NCI-H1048 (cell line): ENCODE measurements around the gene TERB1.

ENCODE experiments used
- DNase-seq: peaks from one replicate; lab custom pipeline; 2025; lab: John Stamatoyannopoulos, UW

TERB1 gene, protein sequence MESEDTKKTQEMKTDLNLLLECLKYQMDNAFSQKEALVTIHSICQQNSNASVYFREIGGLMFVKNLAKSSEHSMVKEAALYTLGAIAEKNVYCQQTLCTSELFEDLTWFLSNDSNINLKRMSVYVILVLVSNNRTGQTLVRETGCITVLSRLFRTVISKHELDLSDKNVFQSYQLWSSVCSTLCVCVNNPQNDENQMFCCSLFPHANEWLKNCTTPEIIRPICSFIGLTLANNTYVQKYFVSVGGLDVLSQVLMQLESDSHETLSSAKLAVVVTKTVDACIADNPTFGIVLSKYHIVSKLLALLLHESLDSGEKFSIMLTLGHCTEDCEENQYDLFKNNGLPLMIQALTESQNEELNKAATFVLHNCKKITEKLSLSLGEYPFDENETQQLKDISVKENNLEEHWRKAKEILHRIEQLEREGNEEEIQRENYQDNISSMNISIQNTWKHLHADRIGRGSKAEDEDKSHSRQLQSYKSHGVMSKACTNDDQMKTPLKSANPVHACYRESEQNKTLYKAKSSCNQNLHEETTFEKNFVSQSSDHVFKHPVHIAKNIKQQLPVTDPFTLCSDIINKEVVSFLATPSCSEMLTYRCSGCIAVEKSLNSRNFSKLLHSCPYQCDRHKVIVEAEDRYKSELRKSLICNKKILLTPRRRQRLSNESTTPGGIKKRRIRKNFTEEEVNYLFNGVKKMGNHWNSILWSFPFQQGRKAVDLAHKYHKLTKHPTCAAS

DNA sequence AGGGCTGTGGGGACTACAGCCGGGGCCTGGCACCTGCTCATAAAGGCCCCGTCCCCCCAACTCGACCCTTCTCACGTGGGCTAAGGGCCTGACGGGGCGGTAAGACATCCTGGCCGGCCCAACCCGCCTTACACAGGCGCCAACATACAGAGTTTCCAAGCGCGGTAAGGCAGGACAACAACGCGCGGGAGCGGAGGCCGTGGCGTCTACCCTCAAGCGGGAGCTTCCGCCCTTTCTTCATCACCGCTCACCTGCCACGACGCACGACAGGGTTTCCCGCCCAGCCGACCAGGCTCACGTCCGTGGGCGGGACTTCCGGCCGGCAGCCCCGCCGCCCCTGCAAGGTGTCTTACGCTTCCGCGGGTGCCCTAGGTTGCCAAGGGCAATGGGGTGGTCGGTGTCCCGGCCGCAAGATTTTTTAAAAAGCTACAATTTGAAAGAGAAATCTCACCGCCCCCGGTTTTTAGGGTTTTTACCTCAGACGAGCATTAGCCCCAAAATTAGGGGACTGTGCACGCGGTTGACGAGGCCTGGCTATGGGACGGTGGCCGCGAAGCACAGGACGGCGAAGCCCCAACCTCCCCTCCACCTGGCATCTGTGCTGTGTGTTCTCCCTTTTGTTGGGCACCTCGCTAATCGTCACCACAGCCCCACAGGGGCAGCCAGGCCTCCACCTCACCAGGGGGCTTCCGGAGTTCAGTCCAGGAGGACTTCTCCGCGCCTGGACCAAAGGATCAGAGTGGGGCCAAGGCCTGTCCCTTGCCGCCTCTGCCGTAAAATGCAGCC, at the start of gene TERB1:
TERB1 (minus strand) TSS at position 265 of the 786 bp plus-strand sequence. CDS start 4,786 bp downstream, outside the sequence.
- DNase-seq: no peak

DNA sequence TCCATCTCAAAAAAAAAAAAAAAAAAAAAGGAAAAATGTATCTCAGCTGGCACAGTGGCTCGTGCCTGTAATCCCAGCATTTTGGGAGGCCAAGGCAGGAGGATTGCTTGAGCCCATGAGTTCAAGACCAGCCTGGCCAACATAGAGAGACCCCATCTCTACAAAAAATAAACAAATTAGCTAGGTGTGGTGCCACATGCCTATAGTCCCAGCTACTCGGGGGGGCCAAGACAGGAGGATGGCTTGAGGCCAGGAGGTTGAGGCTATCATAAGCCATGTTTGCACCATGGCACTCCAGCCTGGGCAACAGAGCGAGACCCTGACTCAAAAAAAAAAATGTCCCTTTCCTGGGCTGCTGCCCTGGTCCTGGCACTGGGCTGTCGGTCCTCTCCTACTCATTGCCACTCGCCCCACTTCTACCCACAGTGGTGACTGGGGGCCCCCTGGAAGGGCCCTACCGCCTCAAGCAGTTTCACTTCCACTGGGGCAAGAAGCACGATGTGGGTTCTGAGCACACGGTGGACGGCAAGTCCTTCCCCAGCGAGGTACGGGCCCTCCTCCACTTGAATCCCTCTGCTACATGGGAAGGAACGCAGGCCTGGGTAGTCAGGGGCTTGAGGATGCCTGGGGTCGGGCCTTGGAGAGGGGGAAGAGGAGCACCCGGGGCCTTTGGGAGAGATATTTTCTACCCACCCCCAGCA, 48.9 kb upstream of the TERB1 start:
- no peak for DNase-seq

DNA sequence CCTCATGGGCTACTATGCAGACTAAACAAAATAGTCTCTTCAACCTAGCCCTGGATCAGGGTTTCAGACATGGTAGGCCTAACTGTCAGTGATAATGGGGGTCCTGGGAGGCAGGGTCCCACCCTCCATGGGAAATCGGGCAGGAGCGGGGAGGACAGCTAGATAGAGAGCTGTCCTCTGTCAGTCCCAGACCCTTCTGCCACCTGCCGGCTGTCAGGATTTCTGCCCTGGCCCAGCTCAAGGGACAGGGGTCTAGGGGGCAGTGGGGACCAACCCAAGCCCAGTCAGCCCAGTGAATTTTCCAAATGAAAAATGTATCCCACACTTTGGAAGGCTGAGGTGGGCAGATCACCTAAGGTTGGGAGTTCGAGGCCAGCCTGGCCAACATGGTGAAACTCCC, 48.2 kb upstream of the TERB1 start:
- no peak for DNase-seq

DNA sequence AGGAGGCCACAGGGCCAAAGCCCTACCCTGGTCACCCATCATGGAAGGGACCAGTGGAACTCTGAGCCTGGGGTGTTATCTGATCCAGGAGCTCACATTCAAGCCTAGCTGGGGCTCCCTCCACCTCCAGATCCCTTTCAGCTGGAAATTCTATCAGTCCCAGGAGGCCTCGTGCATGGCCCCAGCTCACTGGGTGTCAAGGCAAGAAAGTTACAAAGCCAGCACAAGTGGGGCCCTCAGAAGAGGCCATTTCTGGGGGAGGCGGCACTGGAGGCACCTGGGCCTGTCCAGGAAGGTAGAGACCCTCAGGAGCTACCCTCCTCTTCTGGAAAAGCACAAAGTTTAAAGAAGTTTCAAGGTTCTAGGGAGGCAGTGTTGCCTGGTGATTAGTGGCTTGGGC, 47.6 kb upstream of the TERB1 start:
- no peak for DNase-seq

DNA sequence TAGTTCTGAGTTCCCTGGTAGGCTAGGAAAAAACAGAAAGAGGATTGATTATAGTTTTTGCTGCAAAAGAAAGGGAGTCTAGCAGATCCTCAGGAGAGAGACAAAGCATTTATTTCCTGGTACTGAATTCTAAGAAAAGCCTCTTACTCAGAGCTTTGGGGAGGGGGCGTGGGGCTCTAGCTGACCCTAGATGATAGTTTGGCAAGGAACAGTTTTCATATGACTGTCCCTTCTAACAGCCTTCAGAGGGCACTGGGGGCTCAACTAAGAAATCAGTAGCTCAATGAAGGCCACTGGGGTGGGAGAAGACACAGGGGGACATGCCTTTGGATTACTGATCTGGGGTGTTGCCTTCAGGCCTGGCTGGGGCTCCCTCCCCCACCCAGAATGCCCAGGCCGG, 46.8 kb upstream of the TERB1 start:
- no peak for DNase-seq

DNA sequence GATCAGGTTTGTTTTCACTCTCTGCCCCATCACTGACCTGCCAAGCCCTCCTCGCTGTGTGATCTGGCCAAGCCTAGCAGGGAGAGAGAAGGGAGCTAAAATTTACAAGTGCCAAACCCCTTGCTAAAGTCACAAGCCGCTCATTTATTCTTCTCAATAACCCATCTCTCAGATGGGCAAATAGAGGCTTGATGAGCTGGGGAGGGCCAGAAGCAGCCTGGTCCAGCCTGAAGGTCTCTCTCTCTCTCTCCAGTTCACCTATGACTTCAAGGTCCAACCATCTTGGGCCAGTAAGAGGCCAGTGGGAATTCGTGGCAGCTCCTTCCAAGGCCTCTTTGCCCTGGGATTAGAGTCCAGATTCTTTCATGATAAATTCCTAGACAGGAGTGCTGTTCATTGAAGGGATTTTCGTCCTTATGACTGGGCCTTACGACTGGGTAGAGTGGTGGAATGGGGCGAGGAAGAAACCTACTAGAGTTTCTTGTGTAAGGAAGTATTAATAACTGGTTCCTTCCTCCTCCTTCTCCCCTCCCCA, 46.2 kb upstream of the TERB1 start:
- DNase-seq: no peak

DNA sequence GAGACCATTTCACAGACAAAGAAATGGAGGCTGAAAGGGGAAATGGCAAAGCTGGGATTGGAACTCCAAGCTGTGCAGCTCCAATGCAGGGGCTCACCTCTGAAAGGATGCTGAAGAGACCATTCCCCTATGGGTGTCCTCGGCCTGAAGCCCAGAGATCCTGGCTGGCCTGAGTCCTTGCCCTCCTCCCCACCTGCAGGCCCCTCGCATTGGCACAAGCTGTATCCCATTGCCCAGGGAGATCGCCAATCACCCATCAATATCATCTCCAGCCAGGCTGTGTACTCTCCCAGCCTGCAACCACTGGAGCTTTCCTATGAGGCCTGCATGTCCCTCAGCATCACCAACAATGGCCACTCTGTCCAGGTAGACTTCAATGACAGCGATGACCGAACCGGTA, 45.4 kb upstream of the TERB1 start:
- DNase-seq: no peak

DNA sequence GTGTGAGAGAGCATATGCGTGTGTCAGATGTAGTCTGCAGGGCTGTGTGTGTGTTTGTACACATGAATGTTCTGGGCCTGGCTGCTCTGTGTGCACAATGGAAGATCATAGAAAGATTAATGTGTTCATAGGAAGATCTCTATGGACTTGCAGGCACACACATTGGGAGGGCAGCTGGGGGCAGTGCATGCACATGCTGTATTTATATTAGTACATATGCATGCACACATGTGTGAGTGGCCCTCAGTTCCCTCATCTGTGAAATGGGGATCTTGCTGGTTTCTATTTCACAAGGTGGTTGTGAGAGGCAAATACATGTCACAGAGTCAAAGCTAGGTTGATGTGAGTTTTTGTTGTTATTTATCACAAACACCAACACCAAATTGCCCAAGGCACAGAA, 44.9 kb upstream of the TERB1 start:
- no peak for DNase-seq

DNA sequence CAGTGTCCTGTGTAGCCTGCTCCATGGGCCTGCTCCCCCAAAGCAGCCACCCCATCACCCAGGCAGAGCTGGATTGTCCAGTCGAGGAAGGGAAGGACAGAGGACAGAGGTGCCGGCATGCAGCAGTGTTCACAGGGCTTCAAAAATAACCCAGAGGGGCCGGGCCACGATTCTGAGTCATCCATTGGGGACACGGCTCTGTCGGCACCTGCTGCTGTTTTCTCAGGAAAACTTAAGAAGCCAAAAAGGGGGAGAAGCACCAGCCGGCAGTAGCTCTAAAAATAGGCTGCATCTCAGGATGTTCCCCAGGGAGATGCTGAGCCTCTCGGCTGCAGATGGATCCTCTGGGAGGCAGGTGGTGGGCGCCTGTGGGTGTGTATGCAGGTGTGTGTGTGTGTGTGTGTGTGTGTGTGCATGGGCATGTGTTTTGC, 44.4 kb upstream of the TERB1 start:
- DNase-seq: no peak

DNA sequence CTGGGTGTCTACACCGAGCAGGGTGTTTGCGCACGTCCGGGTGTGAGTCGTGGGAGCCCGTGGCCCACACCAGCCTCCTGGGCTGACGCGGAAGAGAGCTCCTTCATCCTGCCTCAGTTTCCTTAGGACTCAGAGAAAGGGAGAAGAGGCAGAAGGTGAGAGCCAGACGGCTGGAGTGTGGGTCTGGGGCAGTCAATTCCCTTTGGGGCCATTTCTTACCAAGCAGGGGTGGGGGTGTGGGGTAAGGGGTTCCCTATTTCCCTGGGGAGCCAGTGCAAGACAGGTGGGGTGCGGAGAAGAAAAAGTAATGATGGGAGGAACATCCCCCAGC, 43.7 kb upstream of the TERB1 start:
- DNase-seq: no peak

DNA sequence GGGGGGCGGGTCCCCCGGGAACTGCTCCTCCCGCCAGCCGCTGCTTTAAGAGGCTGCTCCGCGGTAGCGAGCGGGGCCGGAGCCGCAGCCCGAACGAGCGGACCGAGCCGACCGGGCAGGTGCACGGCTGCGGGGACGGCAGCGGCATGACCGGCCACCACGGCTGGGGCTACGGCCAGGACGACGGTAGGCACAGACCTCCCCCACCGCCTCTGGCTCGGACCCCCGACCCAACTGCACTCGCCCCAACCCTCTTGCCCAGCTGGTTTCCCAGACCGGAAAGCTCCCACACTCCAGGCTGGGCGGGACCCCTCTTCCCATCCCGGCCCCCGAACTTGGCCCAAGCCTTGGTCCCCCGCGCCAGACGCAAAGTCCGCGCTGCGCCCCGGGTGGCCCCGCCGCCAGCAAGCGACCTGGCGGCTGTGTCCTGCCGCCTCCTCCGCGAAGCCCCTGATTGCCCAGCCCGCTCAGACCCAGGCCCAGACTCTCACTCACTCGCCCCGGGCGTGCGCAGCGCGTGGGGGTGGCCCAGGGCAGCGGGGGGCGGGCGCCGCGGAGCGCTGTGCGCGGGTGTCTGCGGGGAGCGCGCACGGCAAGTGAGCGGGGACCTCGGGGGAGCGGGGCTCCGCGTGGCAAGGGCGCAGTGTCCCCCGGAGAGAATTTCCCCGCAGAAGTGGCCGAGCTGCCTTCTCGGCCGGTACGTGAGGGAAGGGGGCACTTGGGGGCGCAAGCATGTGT, 43.1 kb upstream of the TERB1 start, which contains the start of gene CA7:
CA7 (plus strand) TSS at position 73 of the 738 bp plus-strand sequence; CDS start at position 147, 74 bp downstream.
- no peak for DNase-seq

DNA sequence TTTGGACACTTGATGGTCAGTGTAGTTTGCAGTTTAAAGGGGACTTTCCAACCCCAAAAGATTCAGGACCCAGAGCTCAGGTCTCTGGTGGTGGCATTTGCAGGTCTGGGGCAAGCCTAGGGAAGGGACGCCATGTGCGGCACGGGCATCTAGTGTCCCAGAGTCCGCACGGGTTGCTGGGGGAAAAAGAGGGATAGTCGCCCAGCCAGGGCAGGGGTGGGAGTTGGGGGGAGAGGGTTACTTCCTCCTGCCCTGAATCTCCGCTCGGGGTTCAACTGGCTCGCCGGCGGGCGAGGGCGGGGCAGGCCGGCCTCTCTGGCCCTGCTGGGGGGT, 42.6 kb upstream of the TERB1 start:
- no peak for DNase-seq

DNA sequence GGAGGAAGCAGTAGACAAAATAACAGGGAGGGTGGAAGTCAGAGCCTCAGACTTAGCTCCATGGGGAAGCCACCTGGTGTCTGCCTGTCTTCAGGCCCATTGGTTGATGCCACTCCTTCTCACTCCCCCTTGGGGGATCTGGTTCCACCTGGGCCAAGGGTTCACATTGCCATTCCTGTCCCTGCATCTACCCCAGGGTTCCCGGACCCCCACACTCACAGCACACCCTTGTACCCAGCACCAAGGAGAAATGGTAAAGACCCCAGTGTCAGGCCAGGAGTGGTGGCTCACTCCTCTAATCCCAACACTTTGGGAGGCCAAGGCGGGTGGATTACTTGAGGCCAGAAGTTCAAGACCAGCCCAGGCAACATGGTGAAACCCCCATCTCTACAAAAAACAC, 41.8 kb upstream of the TERB1 start:
- no peak for DNase-seq

DNA sequence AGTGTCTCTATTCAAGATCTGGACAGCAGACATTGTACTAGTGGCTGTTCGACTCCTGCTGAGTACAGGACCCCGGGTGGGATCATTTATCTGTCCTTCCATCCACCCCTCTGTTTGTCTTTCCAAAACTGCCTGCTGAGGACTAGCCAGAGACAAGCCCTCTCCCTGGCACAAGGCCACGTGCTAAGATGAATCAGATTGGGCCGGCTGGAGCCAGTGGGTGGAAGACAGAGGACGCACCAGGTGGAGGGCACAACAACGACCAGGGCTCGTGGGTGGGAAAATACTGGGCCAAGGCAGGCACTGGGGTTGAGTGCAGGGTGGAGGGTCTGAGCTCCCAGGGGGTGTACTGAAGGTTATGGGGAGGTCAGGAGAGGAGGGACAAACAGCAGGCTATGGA, 41.4 kb upstream of the TERB1 start:
- no peak for DNase-seq

DNA sequence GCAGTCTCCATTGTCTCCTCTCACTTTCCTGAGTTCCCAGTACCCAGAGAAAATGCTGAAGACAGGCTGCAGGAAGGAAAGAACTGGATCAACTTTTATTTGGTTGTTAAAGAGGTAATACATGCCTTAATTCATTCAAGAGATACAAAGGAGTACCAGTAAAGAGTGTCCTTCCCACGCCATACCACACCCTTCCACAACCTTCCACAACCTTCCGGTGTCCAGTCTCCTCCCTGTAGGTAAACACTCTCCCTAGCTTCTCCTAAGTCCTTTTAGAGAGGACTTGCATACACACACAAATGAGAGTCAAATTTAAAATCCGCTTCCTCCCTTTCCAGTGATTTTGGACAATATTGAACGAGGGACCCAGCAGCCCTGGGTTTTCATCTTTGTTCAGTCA, 40.0 kb upstream of the TERB1 start:
- no peak for DNase-seq

DNA sequence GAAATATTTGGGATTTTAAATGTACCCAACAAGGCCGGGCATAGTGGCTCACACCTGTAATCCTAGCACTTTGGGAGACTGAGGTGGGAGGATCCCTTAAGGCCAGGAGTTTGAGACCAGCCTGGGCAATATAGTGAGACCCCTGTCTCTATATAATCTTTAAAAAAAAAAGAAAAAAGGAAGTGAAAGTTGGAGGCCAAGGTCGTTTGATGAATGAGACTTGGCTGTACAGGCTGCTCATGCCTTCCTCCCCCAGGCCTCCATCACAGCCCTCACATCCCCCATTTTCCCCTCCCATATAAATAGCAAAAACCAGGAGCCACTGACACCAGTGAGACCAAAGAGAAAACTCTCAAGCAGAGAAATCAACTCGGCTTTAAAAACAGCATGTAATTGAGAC, 39.5 kb upstream of the TERB1 start:
- DNase-seq: no peak

DNA sequence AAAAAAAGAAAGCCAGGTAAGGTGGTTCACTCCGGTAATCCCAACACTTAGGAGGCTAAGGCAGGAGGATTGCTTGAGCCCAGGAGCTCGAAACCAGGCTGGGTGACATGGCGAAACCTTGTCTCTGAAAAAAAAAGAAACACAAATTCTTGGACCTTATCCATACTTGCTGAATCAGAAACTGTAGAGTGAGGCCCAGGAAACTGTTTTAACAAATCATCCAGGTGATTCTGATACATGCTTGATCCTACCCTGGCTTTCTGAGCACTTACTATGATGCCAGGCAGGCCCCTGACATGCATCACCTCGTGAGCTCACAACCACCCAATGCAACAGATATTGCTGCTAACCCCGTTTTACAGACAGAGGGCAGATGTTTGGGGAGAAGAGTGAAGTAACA, 33.4 kb upstream of the TERB1 start:
- no peak for DNase-seq

DNA sequence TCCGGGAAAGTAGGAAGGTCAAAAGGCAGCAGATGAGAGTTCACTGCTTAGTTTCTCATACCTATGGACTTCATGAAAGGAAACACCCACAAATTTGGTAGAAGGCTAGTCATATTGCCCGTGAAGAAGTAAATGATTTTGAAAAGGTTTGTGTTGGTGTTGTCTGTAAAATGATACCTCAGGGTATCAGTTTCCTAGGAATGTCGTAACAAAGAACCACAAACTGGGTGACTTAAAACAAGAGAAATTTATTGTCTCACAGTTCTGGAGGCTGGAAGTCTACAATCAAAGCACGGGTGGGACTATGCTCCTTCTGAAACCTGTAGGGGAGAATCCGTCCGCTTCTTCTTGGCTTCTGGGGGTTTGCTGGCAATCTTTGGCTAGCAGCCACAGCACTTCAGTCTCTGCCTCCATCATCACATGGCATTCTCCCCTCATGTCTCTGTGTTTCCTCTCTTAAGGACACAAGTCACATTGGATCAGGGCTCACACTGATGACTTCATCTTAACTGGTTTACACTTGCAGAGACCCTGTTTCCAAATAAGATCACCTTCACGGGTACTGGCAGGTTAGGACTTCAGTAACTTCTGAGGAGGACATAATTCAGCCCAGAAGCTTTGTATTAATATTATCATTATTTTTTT, 31.4 kb upstream of the TERB1 start:
- no peak for DNase-seq

DNA sequence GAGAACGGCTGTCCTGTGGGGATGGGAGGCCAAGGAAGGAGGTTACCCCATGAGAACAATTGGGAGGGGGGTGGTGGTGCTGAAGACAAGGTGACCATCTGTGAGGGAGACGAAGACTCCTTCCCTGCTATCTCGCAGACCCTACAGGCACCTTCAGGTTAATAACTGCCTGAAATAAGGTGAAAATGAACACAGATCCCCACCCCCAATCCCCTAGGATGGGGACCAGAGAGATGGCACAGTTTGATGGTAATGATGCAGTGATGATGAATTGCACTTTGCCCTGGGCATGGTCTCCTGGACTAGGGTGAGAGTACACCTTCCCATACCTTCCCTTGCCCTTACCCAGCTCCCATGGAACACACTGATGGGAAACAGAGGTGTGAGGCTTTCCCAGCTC, 30.8 kb upstream of the TERB1 start:
- DNase-seq: no peak
